HCT116 (cell line): Measurements from ENCODE around the gene AEBP1. TPM values are rescaled to one million over a fixed set of nuclear protein-coding genes. Genes with fewer than 3 reads are reported as not detected.

Experiments used
- microRNA-seq: library from miRNA; unstranded; fragments of <30 nt; microRNA quantifications from one replicate; pipeline ENCODE4, GENCODE V29; 2016; ENCODE audit warnings: borderline number of aligned reads
- total RNA-seq: library from RNA; stranded (reverse); gene quantifications from one replicate; pipeline ENCODE4 v1.2.1, GENCODE V29; 2021; ENCODE audit not compliant: unreplicated experiment

The AEBP1 gene
- total RNA-seq, 1 experiment from 2014 or later, result 0.49 TPM

Small RNAs within 50 kb of the gene (microRNA-seq; reads per million reads assigned to microRNA genes)
- gene MIR6838, result not detected

Other genes starting within 250 kb of the AEBP1 start
- 156 TPM for gene MRPS24, start 234.8 kb upstream of the AEBP1 start, total RNA-seq
- 28.0 TPM for gene URGCP, start 197.7 kb upstream of the AEBP1 start, total RNA-seq
- gene UBE2D4, start 177.9 kb upstream of the AEBP1 start, total RNA-seq, result 12.9 TPM
- not detected for gene SPDYE1, start 106.4 kb upstream of the AEBP1 start, total RNA-seq
- 39.4 TPM for gene DBNL, start 59.6 kb upstream of the AEBP1 start, total RNA-seq
- gene PGAM2, start 38.8 kb upstream of the AEBP1 start, total RNA-seq, result 0.27 TPM
- 28.7 TPM for gene POLM, start 21.8 kb upstream of the AEBP1 start, total RNA-seq
- 237 TPM for gene POLD2, start 19.2 kb downstream of the AEBP1 start, total RNA-seq
- not detected for gene MYL7, start 37.0 kb downstream of the AEBP1 start, total RNA-seq
- 0.34 TPM for gene GCK, start 85.1 kb downstream of the AEBP1 start, total RNA-seq
- 84.8 TPM for gene YKT6, start 96.6 kb downstream of the AEBP1 start, total RNA-seq
- 0.34 TPM for gene CAMK2B, start 221.2 kb downstream of the AEBP1 start, total RNA-seq